K562 (cell line): Measurements from ENCODE around the gene RETREG1. TPM values are rescaled to one million over a fixed set of nuclear protein-coding genes. Genes with fewer than 3 reads are reported as not detected.
"Not testable (repeated sequence)": the region's sequence is repeated elsewhere in the genome, so short reads cannot be mapped to it uniquely, and the experiment has no call there.

ENCODE experiments used
- ATAC-seq: fragments of 200-7000 bp; cut with Tn5 transposase; 3 replicates; pipeline ENCODE4 v1.9.1; 2020; ENCODE audit warnings: moderate library complexity
- BruUV-seq: library from RNA; stranded (reverse); fragments of 400-500 nt; replicated peaks from 2 replicates; lab custom pipeline; 2021; lab: Mats Ljungman, UMichigan
- CTCF ChIA-PET: fragments of 300-600 bp; formaldehyde crosslinking; extraction: SDS; loops from one replicate; lab custom pipeline; 2021; ENCODE audit warnings: low intra/inter-chr PET ratio; lab: Yijun Ruan, JAX
- POLR2A ChIA-PET: fragments of 300-600, 350-650 bp; sonication (Branson Sonifier 250); formaldehyde crosslinking; extraction: SDS; loops from one replicate; lab custom pipeline; 2021; ENCODE audit warnings: antibody characterized with exemption, inconsistent platforms; lab: Yijun Ruan, JAX
- DNase-seq, 4 experiments: peaks; one replicate each; pipeline versions ENCODE4 v3.0.0 to v3.0.0-alpha.2; 2011 to 2018; ENCODE audit warnings: low spot score in 3 of 4, mixed read lengths in 3 of 4; ENCODE audit errors: extremely low read depth in 1 of 4
- FAIRE-seq: peaks from 2 replicates; lab custom pipeline; 2011; peaks lifted over from hg19 to GRCh38; lab: Jason Lieb, UNC
- H2AFZ ChIP-seq: 2 replicates; pipeline ENCODE4 v1.6.0; 2011; ENCODE audit warnings: low read depth, low read length, control low read depth, inconsistent platforms
- H3K27ac ChIP-seq: fragments of 200-600 bp; 3 replicates; pipeline ENCODE4 v1.8.0; 2011; ENCODE audit warnings: low read depth, mild to moderate bottlenecking, control low read depth, inconsistent platforms, low read length, moderate library complexity, mixed read lengths; ENCODE audit errors: extremely low read depth
- H3K27me3 ChIP-seq, 2 experiments: fragments of 300-600 bp in 1 of 2; 2 replicates in 1 of 2; 3 replicates in 1 of 2; pipeline versions ENCODE4 v1.6.0 to v1.8.0; 2011; ENCODE audit warnings: inconsistent platforms in 2 of 2, low read length in 2 of 2, mild to moderate bottlenecking in 1 of 2, mixed read lengths in 1 of 2, moderate library complexity in 1 of 2; ENCODE audit not compliant: control insufficient read depth in 2 of 2, insufficient read depth in 2 of 2
- H3K36me3 ChIP-seq: fragments of 300-600 bp; 3 replicates; pipeline ENCODE4 v1.8.0; 2011; ENCODE audit warnings: mild to moderate bottlenecking, low read length, inconsistent platforms; ENCODE audit not compliant: control insufficient read depth, insufficient read depth
- H3K4me1 ChIP-seq, 2 experiments: fragments of 200-600 bp in 1 of 2; replicated peaks in 1 of 2; 2 replicates in 1 of 2; 3 replicates in 1 of 2; pipeline versions ENCODE4 v1.5.1 to v1.8.0; 2011; ENCODE audit warnings: inconsistent platforms in 2 of 2, low read length in 2 of 2, mild to moderate bottlenecking in 1 of 2, mixed read lengths in 1 of 2, moderate library complexity in 1 of 2; ENCODE audit not compliant: control insufficient read depth in 2 of 2, insufficient read depth in 2 of 2
- H3K4me2 ChIP-seq: 2 replicates; pipeline ENCODE4 v1.6.1; 2011; ENCODE audit warnings: low read length, control low read depth, inconsistent platforms, mixed read lengths; ENCODE audit not compliant: insufficient read depth
- H3K4me3 ChIP-seq: fragments of 200-600 bp; sonication (generic), shearing (Covaris generic); 2 replicates; pipeline ENCODE4 v1.5.1; 2016; ENCODE audit warnings: control low read depth, inconsistent platforms
- H3K79me2 ChIP-seq: fragments of 200-600 bp; 3 replicates; pipeline ENCODE4 v1.8.0; 2011; ENCODE audit warnings: low read length, inconsistent platforms; ENCODE audit not compliant: control insufficient read depth, insufficient read depth
- H3K9ac ChIP-seq, 2 experiments: 2 replicates each; pipeline versions ENCODE4 v1.6.0 to v1.6.1; 2011; ENCODE audit warnings: low read depth in 2 of 2, low read length in 2 of 2, control low read depth in 1 of 2, inconsistent platforms in 1 of 2, mild to moderate bottlenecking in 1 of 2, mixed read lengths in 1 of 2; ENCODE audit not compliant: insufficient read depth in 1 of 2
- H3K9me1 ChIP-seq: one replicate; pipeline ENCODE4 v1.6.0; 2011; ENCODE audit warnings: inconsistent platforms, mild to moderate bottlenecking, low read length, moderate library complexity; ENCODE audit not compliant: control insufficient read depth, insufficient read depth
- H3K9me3 ChIP-seq: replicated peaks from 2 replicates; pipeline ENCODE4 v1.5.1; 2011; ENCODE audit warnings: low read depth, low read length, inconsistent platforms; ENCODE audit not compliant: control insufficient read depth, insufficient read depth
- H4K20me1 ChIP-seq: replicated peaks from 2 replicates; pipeline ENCODE4 v1.6.1; 2011; ENCODE audit warnings: low read length, inconsistent platforms, mixed read lengths; ENCODE audit not compliant: control insufficient read depth, insufficient read depth
- CEBPG ChIP-seq, 3 experiments: fragments of 200-800 bp in 1 of 3; sonication (Bioruptor generic) in 1 of 3; sonication (generic) in 1 of 3; formaldehyde crosslinking in 1 of 3; IDR thresholded peaks in 2 of 3; conservative IDR thresholded peaks in 1 of 3; 2 replicates each; pipeline versions ENCODE4 v1.6.1 to v1.8.0; 2016 to 2022; ENCODE audit warnings: missing compliant biosample characterization in 2 of 3, missing genetic modification characterization in 2 of 3, mild to moderate bottlenecking in 1 of 3, missing genetic modification reagents in 1 of 3
- JUND ChIP-seq, 2 experiments: IDR thresholded peaks; 2 replicates in 1 of 2; 3 replicates in 1 of 2; pipeline ENCODE4 v1.6.1; 2011; ENCODE audit warnings: borderline replicate concordance in 2 of 2, low read depth in 2 of 2, low read length in 2 of 2, improper control_type of control experiment in 1 of 2, missing biosample characterization in 1 of 2, missing genetic modification characterization in 1 of 2, missing genetic modification reagents in 1 of 2
- MAFK ChIP-seq: IDR thresholded peaks from 2 replicates; pipeline ENCODE4 v1.6.1; 2011; ENCODE audit warnings: low read length, improper control_type of control experiment
- ZNF41 ChIP-seq: fragments of 250-450 bp; sonication (Bioruptor Pico); conservative IDR thresholded peaks from 2 replicates; pipeline ENCODE4 v1.4.0; 2020; ENCODE audit warnings: mild to moderate bottlenecking
- WGBS: fragments of 100-300 bp; shearing (Covaris generic); methylation state at CpG from one replicate; pipeline ENCODE4 v1.1.6; 2016; ENCODE audit warnings: low coverage, mixed read lengths; ENCODE audit not compliant: insufficient coverage; ENCODE audit errors: missing lambda C conversion rate; 5-methylcytosine and 5-hydroxymethylcytosine counted together
- in situ Hi-C: fragments of 300-500 bp; cut with MboI; formaldehyde crosslinking; loops from 4 replicates; pipeline ENCODE4 v1.15.0; 2018; ENCODE audit warnings: inconsistent platforms, mixed read lengths
- intact Hi-C: fragments of 100-400 bp; cut with micrococcal nuclease; formaldehyde crosslinking; loops from 2 replicates; pipeline ENCODE4 v1.14.2; 2022
- polyA plus RNA-seq, 8 experiments: library from polyadenylated mRNA; depleted of rRNA in 4 of 8; stranded (reverse) in 5 of 8; unstranded in 3 of 8; fragments of >200 nt; fragmentation: Nextera tagmentation in 2 of 8; fragmentation: Illumina TruSeq in 1 of 8; extraction: Ambion mirVana in 2 of 8; extraction: Trizol in 1 of 8; gene quantifications; 2 replicates each; pipeline versions ENCODE4 v1.2.1 to v1.2.3, GENCODE V29; 2011 to 2014; ENCODE audit warnings: inconsistent platforms in 1 of 8, missing spikeins in 1 of 8
- total RNA-seq, 7 experiments: library from RNA; depleted of rRNA in 6 of 7; stranded (reverse); fragments of >200 nt in 6 of 7; fragmentation: Illumina TruSeq in 2 of 7; extraction: Trizol in 2 of 7; gene quantifications; 2 replicates each; pipeline versions ENCODE4 v1.2.1 to v1.2.3, GENCODE V29; 2011 to 2021; ENCODE audit warnings: low replicate concordance in 1 of 7
- TF ChIP-seq, protein P1 (sequence below): fragments of 450-650 bp; formaldehyde crosslinking; IDR thresholded peaks from 2 replicates; pipeline ENCODE4 v1.4.0; 2020; ENCODE audit warnings: mild to moderate bottlenecking, moderate library complexity
- TF ChIP-seq, protein P2 (sequence below): fragments of 200-800 bp; sonication (Bioruptor generic); IDR thresholded peaks from 2 replicates; pipeline ENCODE4 v1.6.1; 2017; ENCODE audit warnings: missing genetic modification characterization, missing compliant biosample characterization

Gene RETREG1
- total and polyA plus RNA-seq, 9 of the 15 experiments (the other 6 are each of a cell fraction or from before 2014, with no cell fraction given), result 0.01 to 0.20 (median 0.08) TPM; not detected in 5

DNA sequence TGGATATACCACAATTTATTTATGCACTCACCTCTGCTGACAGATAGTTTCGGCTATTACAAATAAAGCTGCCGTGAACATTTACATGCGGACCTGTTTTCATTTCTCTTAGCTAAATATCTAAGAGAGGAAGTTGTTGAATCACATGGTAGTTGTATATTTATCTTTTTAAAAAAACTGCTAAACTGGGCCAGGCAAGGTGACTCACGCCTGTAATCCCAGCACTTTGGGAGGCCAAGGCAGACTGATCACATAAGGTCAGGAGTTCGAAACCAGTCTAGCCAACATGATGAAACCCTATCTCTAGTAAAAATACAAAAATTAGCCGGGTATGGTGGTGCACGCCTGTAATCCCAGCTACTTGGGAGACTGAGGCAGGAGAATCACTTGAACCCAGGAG is 73.6 kb downstream of the RETREG1 start:
- H3K4me1 ChIP-seq; H3K79me2 ChIP-seq; H3K4me3 ChIP-seq; in situ Hi-C loops; CTCF ChIA-PET; ATAC-seq; H3K9me3 ChIP-seq; H3K4me2 ChIP-seq; intact Hi-C loops; BruUV-seq; DNase-seq; FAIRE-seq; H3K36me3 ChIP-seq; H3K9ac ChIP-seq; POLR2A ChIA-PET; H3K9me1 ChIP-seq; H2AFZ ChIP-seq; H3K27ac ChIP-seq; H4K20me1 ChIP-seq; TF ChIP-seq CEBPG (CRISPR knock-in tag; IDR thresholded peaks at IDR 0.05): not testable (repeated sequence)
- 2% methylated on average over 7 of the region's 7 CpGs for WGBS
- H3K27me3 ChIP-seq, result peaks cover 18 to 24% of the 10 kb centered on the region in 2 experiments
- TF ChIP-seq JUND (IDR thresholded peaks at IDR 0.05; ENCODE audit: borderline replicate concordance, low read depth, low read length) (0 out of 2 replicates have a peak, but pooled peaks have one; percentile 20), JUND (tag; IDR thresholded peaks at IDR 0.05; ENCODE audit: borderline replicate concordance, low read depth, low read length) (0 out of 3 replicates have a peak, but pooled peaks have one; percentile 29), CEBPG (tag; conservative IDR thresholded peaks at IDR 0.05 in 1 of 2, IDR thresholded peaks at IDR 0.05 in 1 of 2) (peak in 1 of 2 experiments; percentile 26; a peak in 1 of 4 replicates)

DNA sequence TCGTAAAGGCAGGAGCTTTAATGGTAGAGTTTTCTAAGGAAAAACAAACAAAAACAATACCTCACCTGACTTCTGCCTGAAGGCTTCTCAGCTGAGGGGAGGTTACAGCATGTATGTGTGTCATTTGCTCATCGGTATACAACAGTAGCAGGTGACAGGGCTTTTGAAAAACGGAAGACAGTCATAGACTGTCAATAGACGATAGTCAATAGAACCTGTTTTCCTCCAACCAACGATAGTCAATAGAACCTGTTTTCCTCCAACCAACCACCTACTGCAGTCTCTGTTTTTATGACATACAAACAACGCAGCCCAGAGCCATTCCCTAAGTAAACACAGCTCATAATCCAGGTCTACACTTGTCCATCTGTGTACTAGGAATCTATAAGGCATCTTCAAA is 74.6 kb downstream of the RETREG1 start:
- CTCF ChIA-PET, result no interaction called here

More for the DNA sequence above, 74.6 kb downstream of the RETREG1 start:
- H3K9ac ChIP-seq, result no peak overlapping the region
- no peak for ATAC-seq
- H3K4me2 ChIP-seq, result no peak overlapping the region
- no peaks in the 10 kb centered on the region for H3K36me3 ChIP-seq
- 2% methylated on average over 6 of the region's 6 CpGs for WGBS
- H3K4me1 ChIP-seq, result no peaks in the 10 kb centered on the region
- H3K79me2 ChIP-seq, result no peaks in the 10 kb centered on the region
- peaks cover 4% of the 10 kb centered on the region; the same call in 1 of the 2 replicates for H4K20me1 ChIP-seq
- no peak for DNase-seq
- POLR2A ChIA-PET, result no interaction called here
- peaks cover 28 to 31% of the 10 kb centered on the region in 2 experiments for H3K27me3 ChIP-seq
- TF ChIP-seq, protein P1, sequence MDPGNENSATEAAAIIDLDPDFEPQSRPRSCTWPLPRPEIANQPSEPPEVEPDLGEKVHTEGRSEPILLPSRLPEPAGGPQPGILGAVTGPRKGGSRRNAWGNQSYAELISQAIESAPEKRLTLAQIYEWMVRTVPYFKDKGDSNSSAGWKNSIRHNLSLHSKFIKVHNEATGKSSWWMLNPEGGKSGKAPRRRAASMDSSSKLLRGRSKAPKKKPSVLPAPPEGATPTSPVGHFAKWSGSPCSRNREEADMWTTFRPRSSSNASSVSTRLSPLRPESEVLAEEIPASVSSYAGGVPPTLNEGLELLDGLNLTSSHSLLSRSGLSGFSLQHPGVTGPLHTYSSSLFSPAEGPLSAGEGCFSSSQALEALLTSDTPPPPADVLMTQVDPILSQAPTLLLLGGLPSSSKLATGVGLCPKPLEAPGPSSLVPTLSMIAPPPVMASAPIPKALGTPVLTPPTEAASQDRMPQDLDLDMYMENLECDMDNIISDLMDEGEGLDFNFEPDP (CRISPR knock-in tag), result no peak
- TF ChIP-seq ZNF41 (CRISPR knock-in tag), result no peak
- TF ChIP-seq, protein P2, sequence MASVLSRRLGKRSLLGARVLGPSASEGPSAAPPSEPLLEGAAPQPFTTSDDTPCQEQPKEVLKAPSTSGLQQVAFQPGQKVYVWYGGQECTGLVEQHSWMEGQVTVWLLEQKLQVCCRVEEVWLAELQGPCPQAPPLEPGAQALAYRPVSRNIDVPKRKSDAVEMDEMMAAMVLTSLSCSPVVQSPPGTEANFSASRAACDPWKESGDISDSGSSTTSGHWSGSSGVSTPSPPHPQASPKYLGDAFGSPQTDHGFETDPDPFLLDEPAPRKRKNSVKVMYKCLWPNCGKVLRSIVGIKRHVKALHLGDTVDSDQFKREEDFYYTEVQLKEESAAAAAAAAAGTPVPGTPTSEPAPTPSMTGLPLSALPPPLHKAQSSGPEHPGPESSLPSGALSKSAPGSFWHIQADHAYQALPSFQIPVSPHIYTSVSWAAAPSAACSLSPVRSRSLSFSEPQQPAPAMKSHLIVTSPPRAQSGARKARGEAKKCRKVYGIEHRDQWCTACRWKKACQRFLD (CRISPR knock-in tag), result no peak
- no peak for TF ChIP-seq MAFK
- TF ChIP-seq, all 486 proteins: peak for 0
- Histone ChIP-seq H3K27ac (no peak overlapping the region), H3K4me3 (no peak overlapping the region), H3K9me3 (no peaks in the 10 kb centered on the region), H3K9me1 (no peaks in the 10 kb centered on the region), H2AFZ (no peak overlapping the region)
- no peak for FAIRE-seq
- in situ Hi-C loops (no loop called here), intact Hi-C loops (no loop called here)
- BruUV-seq, result no TSS peak
